Medulla oblongata (tissue), 1 donor: ENCODE results near the gene AP2M1.
A peak's percentile ranks its signal among the peaks of the same experiment; 100 is the strongest.
"Not testable (repeated sequence)": the region's sequence is repeated elsewhere in the genome, so short reads cannot be mapped to it uniquely, and the experiment has no call there.

ENCODE experiments used
- DNase-seq: peaks from one replicate; pipeline ENCODE4 v3.0.0-alpha.2; 2015; ENCODE audit errors: extremely low spot score

AP2M1 gene

GRCh38 chr3:184174646-184175492, at the start of gene AP2M1:
Gene AP2M1, plus strand, starts transcription at chr3:184174855. Its CDS starts 2,139 bp downstream, at chr3:184176994.
- DNase-seq, result peak; percentile 99

GRCh38 chr3:184126006-184126405, 48.6 kb upstream of the AP2M1 start:
- no peak for DNase-seq

- DNase-seq, result no peak
Measured at GRCh38 chr3:184129012-184129411, 45.6 kb upstream of the AP2M1 start.

GRCh38 chr3:184132945-184133344, 41.7 kb upstream of the AP2M1 start:
- DNase-seq, result no peak

GRCh38 chr3:184133840-184134745, 40.6 kb upstream of the AP2M1 start:
- peak; percentile 91 for DNase-seq

- peak; percentile 75 for DNase-seq
Measured at GRCh38 chr3:184134746-184135148, 39.9 kb upstream of the AP2M1 start.

GRCh38 chr3:184135149-184135910, 39.3 kb upstream of the AP2M1 start, which contains the start of gene EIF2B5:
Gene EIF2B5, plus strand, starts transcription at chr3:184135358. Its CDS starts 28 bp downstream, at chr3:184135386.
- DNase-seq, result peak; percentile 98

GRCh38 chr3:184135911-184136260, 38.8 kb upstream of the AP2M1 start:
- no peak for DNase-seq

GRCh38 chr3:184140436-184140835, 34.2 kb upstream of the AP2M1 start:
- DNase-seq, result no peak

- DNase-seq, result no peak
Measured at GRCh38 chr3:184142199-184142598, 32.5 kb upstream of the AP2M1 start.

- no peak for DNase-seq
Measured at GRCh38 chr3:184143327-184143726, 31.3 kb upstream of the AP2M1 start.

- no peak for DNase-seq
Measured at GRCh38 chr3:184144505-184144904, 30.1 kb upstream of the AP2M1 start.

- peak; percentile 11 for DNase-seq
Measured at GRCh38 chr3:184145111-184145524, 29.5 kb upstream of the AP2M1 start.

GRCh38 chr3:184145751-184146270, 28.8 kb upstream of the AP2M1 start:
- no peak for DNase-seq

GRCh38 chr3:184148076-184148475, 26.6 kb upstream of the AP2M1 start:
- DNase-seq, result no peak

- no peak for DNase-seq
Measured at GRCh38 chr3:184149123-184149522, 25.5 kb upstream of the AP2M1 start.

GRCh38 chr3:184149770-184150169, 24.9 kb upstream of the AP2M1 start:
- not testable (repeated sequence) for DNase-seq

GRCh38 chr3:184154885-184155643, 19.6 kb upstream of the AP2M1 start, which contains the start of gene DVL3:
Gene DVL3, plus strand, starts transcription at chr3:184155377. Its CDS starts 259 bp downstream, at chr3:184155636.
- peak; percentile 62 for DNase-seq

- peak; percentile 19 for DNase-seq
Measured at GRCh38 chr3:184155644-184156521, 18.8 kb upstream of the AP2M1 start.
